DND-41 (cell line): ENCODE data around the gene MYCBP2.

ENCODE experiments used
- CTCF ChIP-seq: IDR thresholded peaks from 2 replicates; pipeline ENCODE4 v1.5.1; 2012; ENCODE audit warnings: borderline replicate concordance, low read length, moderate library complexity, mild to moderate bottlenecking; ENCODE audit not compliant: poor library complexity, severe bottlenecking; ENCODE audit errors: extremely low read depth
- EZH2 ChIP-seq: IDR thresholded peaks from 3 replicates; pipeline ENCODE4 v1.6.1; 2012; ENCODE audit warnings: borderline replicate concordance, low read depth, mild to moderate bottlenecking, moderate library complexity, low read length, inconsistent platforms; ENCODE audit not compliant: severe bottlenecking

DNA sequence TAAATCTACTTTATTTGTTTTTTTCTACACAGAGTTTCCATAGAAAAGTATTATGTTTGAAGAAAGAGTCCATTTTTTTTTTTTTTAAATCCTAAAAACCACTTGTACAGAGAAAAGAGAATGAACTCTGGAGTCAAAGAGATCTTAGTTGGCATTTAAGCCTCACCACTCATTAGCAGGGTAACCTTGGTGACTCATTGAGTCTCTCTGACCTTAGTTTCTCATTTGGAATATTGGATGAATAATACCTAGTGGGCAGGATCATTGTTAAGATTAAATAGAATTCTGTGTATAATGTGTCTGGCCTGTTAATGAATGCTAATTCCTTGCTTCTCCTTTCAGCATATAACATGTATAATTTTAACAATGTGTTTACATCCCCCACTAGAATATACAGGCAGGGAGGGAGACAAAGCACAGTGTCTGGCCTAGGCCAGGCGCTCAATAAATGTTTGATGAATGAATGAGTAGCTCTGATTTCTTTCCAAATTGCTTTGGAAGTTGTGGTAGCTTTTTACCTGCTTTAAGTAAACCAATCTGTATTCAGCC is 48.7 kb upstream of the MYCBP2 start:
- TF ChIP-seq CTCF (no peak), EZH2 (no peak)
